HG02571 (cell line): ENCODE measurements around the gene ESRRG.

Source experiments
- ATAC-seq: cut with Tn5 transposase; IDR thresholded peaks from one replicate; pipeline ENCODE4 v1.9.1; 2021; ENCODE audit warnings: mild to moderate bottlenecking, moderate library complexity; ENCODE audit not compliant: unreplicated experiment

ESRRG gene

GRCh38 chr1:216723274-216723780 lies at the start of gene ESRRG:
TSS of gene ESRRG (minus strand) at chr1:216723429. CDS start at chr1:216723299, 130 bp downstream.
- ATAC-seq = no peak

- ATAC-seq = no peak
Observed at GRCh38 chr1:216771922-216772321, 48.7 kb upstream of the ESRRG start.

- ATAC-seq = no peak
Observed at GRCh38 chr1:216766633-216767327, 43.6 kb upstream of the ESRRG start.

- ATAC-seq = no peak
Observed at GRCh38 chr1:216765346-216766300, 42.4 kb upstream of the ESRRG start.

- ATAC-seq = no peak
Observed at GRCh38 chr1:216758161-216758560, 34.9 kb upstream of the ESRRG start.

GRCh38 chr1:216757110-216757509 lies 33.9 kb upstream of the ESRRG start:
- no peak for ATAC-seq

- ATAC-seq = no peak
Observed at GRCh38 chr1:216750961-216751360, 27.7 kb upstream of the ESRRG start.

- ATAC-seq = no peak
Observed at GRCh38 chr1:216750031-216750627, 26.9 kb upstream of the ESRRG start.

GRCh38 chr1:216749232-216749631 lies 26.0 kb upstream of the ESRRG start:
- ATAC-seq = no peak

GRCh38 chr1:216742625-216743024 lies 19.4 kb upstream of the ESRRG start:
- ATAC-seq = no peak

- no peak for ATAC-seq
Observed at GRCh38 chr1:216740331-216740730, 17.1 kb upstream of the ESRRG start.

GRCh38 chr1:216739793-216740192 lies 16.6 kb upstream of the ESRRG start:
- ATAC-seq = no peak

- no peak for ATAC-seq
Observed at GRCh38 chr1:216732121-216732520, 8.9 kb upstream of the ESRRG start.

- no peak for ATAC-seq
Observed at GRCh38 chr1:216731562-216731961, 8.3 kb upstream of the ESRRG start.

GRCh38 chr1:216726435-216726834 lies 3.2 kb upstream of the ESRRG start:
- no peak for ATAC-seq

GRCh38 chr1:216722821-216723220 lies 408 bp downstream of the ESRRG start:
- ATAC-seq = no peak

- no peak for ATAC-seq
Observed at GRCh38 chr1:216721863-216722262, 1.4 kb downstream of the ESRRG start.

- ATAC-seq = no peak
Observed at GRCh38 chr1:216721062-216721461, 2.2 kb downstream of the ESRRG start.

GRCh38 chr1:216711712-216712111 lies 11.5 kb downstream of the ESRRG start:
- no peak for ATAC-seq

- ATAC-seq = no peak
Observed at GRCh38 chr1:216710598-216711333, 12.5 kb downstream of the ESRRG start.

- no peak for ATAC-seq
Observed at GRCh38 chr1:216710055-216710454, 13.2 kb downstream of the ESRRG start.
